Sigmoid colon (tissue), 7 donors: Measurements from ENCODE around the gene ZBTB7C. TPM values are rescaled to one million over a fixed set of nuclear protein-coding genes. Genes with fewer than 3 reads are reported as not detected.

ENCODE experiments used
- DNase-seq: peaks from one replicate; pipeline ENCODE4 v3.0.0-alpha.2; 2019
- H3K27ac ChIP-seq, 4 donors: fragments of 200-600 bp; sonication (generic); one replicate each; pipeline ENCODE4 v1.5.1; 2016 to 2019; ENCODE audit warnings: mild to moderate bottlenecking in 1 of 4
- H3K27me3 ChIP-seq, 3 donors: fragments of 200-600 bp; sonication (generic); one replicate each; pipeline ENCODE4 v1.5.1; 2019; ENCODE audit warnings: mild to moderate bottlenecking in 1 of 3
- H3K36me3 ChIP-seq, 4 donors: fragments of 200-600 bp; sonication (generic); one replicate each; pipeline ENCODE4 v1.5.1; 2016 to 2019
- H3K4me1 ChIP-seq, 4 donors: fragments of 200-600 bp; sonication (generic); one replicate each; pipeline ENCODE4 v1.5.1; 2017 to 2019
- H3K4me3 ChIP-seq, 4 donors: fragments of 200-600 bp; sonication (generic); one replicate each; pipeline ENCODE4 v1.5.1; 2017 to 2019; ENCODE audit warnings: mild to moderate bottlenecking in 2 of 4, moderate library complexity in 1 of 4
- H3K9me3 ChIP-seq, 4 donors: fragments of 200-600 bp in 3 of 4; sonication (generic) in 3 of 4; one replicate each; pipeline versions ENCODE4 v1.5.1 to v1.6.1; 2013 to 2019
- EP300 ChIP-seq, 4 donors: sonication (generic); formaldehyde crosslinking; IDR thresholded peaks; one replicate each; pipeline ENCODE4 v1.6.1; 2017; ENCODE audit warnings: antibody characterized with exemption in 4 of 4
- POLR2A ChIP-seq, 2 donors: fragments of 450-650 bp; IDR thresholded peaks; one replicate each; pipeline ENCODE4 v1.6.1; 2016; ENCODE audit warnings: antibody characterized with exemption in 2 of 2, mild to moderate bottlenecking in 2 of 2, moderate library complexity in 2 of 2
- POLR2AphosphoS5 ChIP-seq, 4 donors: sonication (generic); formaldehyde crosslinking; IDR thresholded peaks; one replicate each; pipeline ENCODE4 v1.6.1; 2017; ENCODE audit warnings: antibody characterized with exemption in 4 of 4
- WGBS, 2 donors: extraction: QIAGEN DNeasy Blood & Tissue Kit; methylation state at CpG; one replicate each; pipeline ENCODE4 v1.1.7; 2013; 5-methylcytosine and 5-hydroxymethylcytosine counted together
- intact Hi-C: fragments of 100-400 bp; cut with DNase I; formaldehyde crosslinking; loops from one replicate; pipeline ENCODE4 v1.15.1; 2023
- polyA plus RNA-seq, 3 donors: library from polyadenylated mRNA; stranded (reverse); fragments of 200-250 nt; gene quantifications; one replicate each; pipeline ENCODE4 v1.2.3, GENCODE V29; 2013
- total RNA-seq, 4 donors: library from RNA; depleted of rRNA; stranded (reverse); fragments of >200 nt; gene quantifications; one replicate each; pipeline ENCODE4 v1.1.0, GENCODE V29; 2016
- TF ChIP-seq, protein P1 (sequence below), 4 experiments: fragments of 450-650 bp in 3 of 4; fragments of 200-600 bp in 1 of 4; IDR thresholded peaks; one replicate each; pipeline ENCODE4 v1.5.1; 2016 to 2019; ENCODE audit warnings: antibody characterized with exemption in 4 of 4, mild to moderate bottlenecking in 3 of 4, moderate library complexity in 2 of 4
- donor health status: healthy with polysubstance abuse.
- donor health status: Bipolar disorder and iron deficiency.
- donor health status: healthy.

Gene ZBTB7C
- total and polyA plus RNA-seq, 7 donors: 0.41 to 18.6 (median 1.7) TPM

DNA sequence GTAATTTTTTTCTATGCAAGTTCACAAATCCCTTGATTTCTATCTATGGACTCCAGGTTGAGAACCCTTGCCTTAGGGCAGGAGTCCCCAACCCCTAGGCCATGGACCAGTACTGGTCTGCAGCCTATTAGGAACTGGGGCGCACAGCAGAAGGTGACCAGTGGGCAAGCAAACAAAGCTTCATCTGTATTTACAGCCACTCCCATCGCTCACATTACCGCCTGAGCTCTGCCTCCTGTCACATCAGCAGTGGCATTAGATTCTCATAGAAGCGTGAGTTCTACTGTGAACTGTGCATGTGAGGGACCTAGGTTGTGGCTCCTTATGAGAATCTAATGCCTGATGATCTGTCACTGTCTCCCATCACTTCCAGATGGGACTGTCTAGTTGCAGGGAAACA, 408.5 kb downstream of the ZBTB7C start:
- DNase-seq: no peak
- WGBS, 2 donors: 20 to 76% methylated on average over 4 of the region's 4 CpGs
- no peaks in the 10 kb centered on the region for H3K4me1 ChIP-seq
- no peak for TF ChIP-seq POLR2A (IDR thresholded peaks at IDR 0.05)
- TF ChIP-seq, protein P1, sequence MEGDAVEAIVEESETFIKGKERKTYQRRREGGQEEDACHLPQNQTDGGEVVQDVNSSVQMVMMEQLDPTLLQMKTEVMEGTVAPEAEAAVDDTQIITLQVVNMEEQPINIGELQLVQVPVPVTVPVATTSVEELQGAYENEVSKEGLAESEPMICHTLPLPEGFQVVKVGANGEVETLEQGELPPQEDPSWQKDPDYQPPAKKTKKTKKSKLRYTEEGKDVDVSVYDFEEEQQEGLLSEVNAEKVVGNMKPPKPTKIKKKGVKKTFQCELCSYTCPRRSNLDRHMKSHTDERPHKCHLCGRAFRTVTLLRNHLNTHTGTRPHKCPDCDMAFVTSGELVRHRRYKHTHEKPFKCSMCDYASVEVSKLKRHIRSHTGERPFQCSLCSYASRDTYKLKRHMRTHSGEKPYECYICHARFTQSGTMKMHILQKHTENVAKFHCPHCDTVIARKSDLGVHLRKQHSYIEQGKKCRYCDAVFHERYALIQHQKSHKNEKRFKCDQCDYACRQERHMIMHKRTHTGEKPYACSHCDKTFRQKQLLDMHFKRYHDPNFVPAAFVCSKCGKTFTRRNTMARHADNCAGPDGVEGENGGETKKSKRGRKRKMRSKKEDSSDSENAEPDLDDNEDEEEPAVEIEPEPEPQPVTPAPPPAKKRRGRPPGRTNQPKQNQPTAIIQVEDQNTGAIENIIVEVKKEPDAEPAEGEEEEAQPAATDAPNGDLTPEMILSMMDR (IDR thresholded peaks at IDR 0.05): no peak
- TF ChIP-seq POLR2AphosphoS5 (IDR thresholded peaks at IDR 0.05): no peak
- no peak for TF ChIP-seq EP300 (IDR thresholded peaks at IDR 0.05)
- H3K9me3 ChIP-seq: peaks cover 0 to 4% (median 0%) of the 10 kb centered on the region in 4 donors
- H3K27ac ChIP-seq: no peak overlapping the region
- H3K36me3 ChIP-seq: no peaks in the 10 kb centered on the region
- H3K27me3 ChIP-seq: no peaks in the 10 kb centered on the region
- intact Hi-C loops: loop anchor here (10.0 kb wide), 1 partner anchor 414 kb away; no protein-coding TSS in a partner anchor
- H3K4me3 ChIP-seq: no peak overlapping the region

DNA sequence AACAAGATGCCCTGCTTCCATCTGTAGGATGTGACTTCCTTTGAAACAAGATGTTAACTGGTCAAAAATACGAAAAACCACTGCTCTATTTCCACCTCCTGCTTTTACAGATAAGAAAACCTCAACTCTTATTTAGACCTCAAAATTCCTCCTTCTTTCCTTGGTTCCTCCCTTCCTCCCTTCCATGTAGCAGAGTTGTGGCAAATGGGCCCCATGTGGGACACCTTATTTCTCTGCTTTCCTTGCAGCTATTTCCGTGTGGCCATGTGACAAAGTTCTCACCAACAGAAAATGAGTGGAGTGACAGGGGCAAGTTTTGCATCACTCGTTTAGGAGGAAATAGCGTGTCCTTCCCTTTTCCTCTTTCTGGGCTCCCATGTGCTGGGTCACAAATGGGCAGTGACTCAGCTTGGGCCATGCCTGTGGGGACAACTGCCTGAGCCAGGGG, 409.4 kb downstream of the ZBTB7C start:
- no peak for DNase-seq
- Histone ChIP-seq H3K4me3 (no peak overlapping the region), H3K4me1 (no peaks in the 10 kb centered on the region), H3K27ac (no peak overlapping the region), H3K9me3 (peaks cover 0 to 4% (median 0%) of the 10 kb centered on the region in 4 donors), H3K36me3 (no peaks in the 10 kb centered on the region), H3K27me3 (no peaks in the 10 kb centered on the region)
- WGBS, 2 donors: 48 to 51% methylated on average over 4 of the region's 4 CpGs
- TF ChIP-seq POLR2AphosphoS5 (IDR thresholded peaks at IDR 0.05) (no peak), POLR2A (IDR thresholded peaks at IDR 0.05) (no peak), EP300 (IDR thresholded peaks at IDR 0.05) (no peak)
- TF ChIP-seq, protein P1 (IDR thresholded peaks at IDR 0.05): no peak
- intact Hi-C loops: loop anchor here (10.0 kb wide), 1 partner anchor 415 kb away; no protein-coding TSS in a partner anchor

DNA sequence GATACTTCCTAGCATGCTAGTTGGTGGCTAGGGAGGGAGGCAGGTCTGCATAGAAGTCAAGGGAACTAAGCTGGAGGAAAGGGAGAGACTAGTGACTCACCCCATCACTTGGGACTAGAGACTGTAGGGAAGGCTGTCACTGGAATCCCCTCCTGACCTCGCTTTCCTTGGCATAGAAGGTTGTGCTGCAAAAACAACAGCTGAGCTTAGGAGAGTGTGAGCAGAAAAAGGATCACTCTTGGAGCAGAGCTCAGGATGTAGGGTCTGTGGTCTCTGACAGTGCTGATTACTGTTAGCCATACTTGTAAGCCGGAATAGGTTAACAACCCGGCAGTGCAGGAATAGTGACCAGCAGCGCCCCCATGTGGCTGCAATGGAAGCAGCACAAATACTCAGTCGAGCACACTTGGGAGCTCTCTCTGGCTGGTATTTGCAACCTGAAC, 411.8 kb downstream of the ZBTB7C start:
- 73 to 77% methylated on average over 5 of the region's 5 CpGs for WGBS, 2 donors
- no peak for DNase-seq
- H3K4me3 ChIP-seq: no peak overlapping the region
- H3K9me3 ChIP-seq: peaks cover 0 to 4% (median 0%) of the 10 kb centered on the region in 4 donors
- intact Hi-C loops: no loop called here
- TF ChIP-seq POLR2A (IDR thresholded peaks at IDR 0.05) (no peak), POLR2AphosphoS5 (IDR thresholded peaks at IDR 0.05) (no peak), EP300 (IDR thresholded peaks at IDR 0.05) (no peak)
- TF ChIP-seq, protein P1 (IDR thresholded peaks at IDR 0.05): no peak
- no peaks in the 10 kb centered on the region for H3K36me3 ChIP-seq
- no peaks in the 10 kb centered on the region for H3K4me1 ChIP-seq
- no peaks in the 10 kb centered on the region for H3K27me3 ChIP-seq
- H3K27ac ChIP-seq: no peak overlapping the region

DNA sequence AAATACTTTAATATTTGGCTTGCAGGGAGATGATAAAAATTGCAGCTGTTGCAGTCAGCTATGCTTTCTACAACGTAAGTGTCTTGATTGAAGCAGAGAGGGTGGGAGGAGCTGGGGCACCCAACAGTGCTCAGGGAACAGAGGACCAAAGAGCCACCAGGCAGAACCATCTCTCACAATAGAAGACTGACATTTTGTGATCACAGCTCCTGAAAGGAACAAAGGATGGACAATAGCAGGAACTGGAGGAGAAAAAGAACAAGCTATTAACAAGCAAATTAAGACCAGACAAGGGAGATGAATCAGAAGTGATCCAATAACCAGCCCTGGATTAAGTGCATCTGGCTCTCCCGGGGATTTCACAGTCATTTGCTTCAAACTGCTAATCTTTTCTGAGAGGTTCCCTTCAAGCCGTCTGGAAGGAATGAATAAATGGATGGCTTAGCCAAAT, 413.1 kb downstream of the ZBTB7C start:
- H3K36me3 ChIP-seq: no peaks in the 10 kb centered on the region
- WGBS, 2 donors: 58 to 63% methylated on average over 3 of the region's 3 CpGs
- H3K27ac ChIP-seq: no peak overlapping the region
- H3K9me3 ChIP-seq: peaks cover 0 to 4% (median 0%) of the 10 kb centered on the region in 4 donors
- no peak overlapping the region for H3K4me3 ChIP-seq
- intact Hi-C loops: no loop called here
- TF ChIP-seq POLR2AphosphoS5 (IDR thresholded peaks at IDR 0.05): no peak
- TF ChIP-seq EP300 (IDR thresholded peaks at IDR 0.05): no peak
- no peak for TF ChIP-seq POLR2A (IDR thresholded peaks at IDR 0.05)
- TF ChIP-seq, protein P1 (IDR thresholded peaks at IDR 0.05): no peak
- no peaks in the 10 kb centered on the region for H3K27me3 ChIP-seq
- no peak for DNase-seq
- no peaks in the 10 kb centered on the region for H3K4me1 ChIP-seq

DNA sequence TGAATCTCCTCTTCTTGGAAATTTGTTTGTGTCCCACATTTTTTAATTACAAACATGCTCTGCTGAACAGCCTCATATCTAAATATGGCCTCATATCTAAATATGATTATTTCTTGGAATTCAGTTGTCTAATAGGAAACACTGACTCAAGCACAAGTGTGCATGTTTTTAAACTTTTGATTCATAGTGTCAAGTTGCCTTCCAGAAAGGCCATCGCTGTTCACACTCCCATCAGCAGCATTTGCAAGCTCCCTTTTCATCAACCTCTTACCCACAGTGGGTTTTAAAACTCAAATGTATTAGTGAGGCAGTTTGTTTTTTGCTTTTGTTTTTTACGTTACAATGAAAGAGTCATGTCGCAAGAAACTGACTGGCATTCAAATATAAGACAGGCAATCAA, 413.5 kb downstream of the ZBTB7C start:
- Histone ChIP-seq H3K4me3 (no peak overlapping the region), H3K4me1 (no peaks in the 10 kb centered on the region), H3K36me3 (no peaks in the 10 kb centered on the region), H3K27ac (no peak overlapping the region), H3K27me3 (no peaks in the 10 kb centered on the region), H3K9me3 (peaks cover 0 to 4% (median 0%) of the 10 kb centered on the region in 4 donors)
- 92 to 95% methylated on average over 3 of the region's 3 CpGs for WGBS, 2 donors
- DNase-seq: no peak
- intact Hi-C loops: no loop called here
- TF ChIP-seq POLR2AphosphoS5 (IDR thresholded peaks at IDR 0.05) (no peak), POLR2A (IDR thresholded peaks at IDR 0.05) (no peak), EP300 (IDR thresholded peaks at IDR 0.05) (no peak)
- TF ChIP-seq, protein P1 (IDR thresholded peaks at IDR 0.05): no peak
